Suprapubic skin (tissue), 3 donors: ENCODE measurements around the gene UPF2.

Source experiments
- POLR2AphosphoS5 ChIP-seq, 3 donors: sonication (generic); formaldehyde crosslinking; IDR thresholded peaks; one replicate each; pipeline ENCODE4 v1.6.1; 2017; ENCODE audit warnings: antibody characterized with exemption in 3 of 3
- TF ChIP-seq, protein P1 (sequence below), 2 donors: fragments of 200-600 bp in 1 of 2; fragments of 450-650 bp in 1 of 2; sonication (generic) in 1 of 2; IDR thresholded peaks; one replicate each; pipeline ENCODE4 v1.5.1; 2016 to 2019; ENCODE audit warnings: antibody characterized with exemption in 2 of 2, mild to moderate bottlenecking in 1 of 2, moderate library complexity in 1 of 2

GRCh38 chr10:11927746-11928145 is 114.9 kb downstream of the UPF2 start:
- TF ChIP-seq, protein P1, sequence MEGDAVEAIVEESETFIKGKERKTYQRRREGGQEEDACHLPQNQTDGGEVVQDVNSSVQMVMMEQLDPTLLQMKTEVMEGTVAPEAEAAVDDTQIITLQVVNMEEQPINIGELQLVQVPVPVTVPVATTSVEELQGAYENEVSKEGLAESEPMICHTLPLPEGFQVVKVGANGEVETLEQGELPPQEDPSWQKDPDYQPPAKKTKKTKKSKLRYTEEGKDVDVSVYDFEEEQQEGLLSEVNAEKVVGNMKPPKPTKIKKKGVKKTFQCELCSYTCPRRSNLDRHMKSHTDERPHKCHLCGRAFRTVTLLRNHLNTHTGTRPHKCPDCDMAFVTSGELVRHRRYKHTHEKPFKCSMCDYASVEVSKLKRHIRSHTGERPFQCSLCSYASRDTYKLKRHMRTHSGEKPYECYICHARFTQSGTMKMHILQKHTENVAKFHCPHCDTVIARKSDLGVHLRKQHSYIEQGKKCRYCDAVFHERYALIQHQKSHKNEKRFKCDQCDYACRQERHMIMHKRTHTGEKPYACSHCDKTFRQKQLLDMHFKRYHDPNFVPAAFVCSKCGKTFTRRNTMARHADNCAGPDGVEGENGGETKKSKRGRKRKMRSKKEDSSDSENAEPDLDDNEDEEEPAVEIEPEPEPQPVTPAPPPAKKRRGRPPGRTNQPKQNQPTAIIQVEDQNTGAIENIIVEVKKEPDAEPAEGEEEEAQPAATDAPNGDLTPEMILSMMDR (IDR thresholded peaks at IDR 0.05) = no peak
- no peak for TF ChIP-seq POLR2AphosphoS5 (IDR thresholded peaks at IDR 0.05)
